ENCODE measurements around the gene JMJD1C.

The JMJD1C gene

GRCh38 chr10:63384001-63384400, 81.8 kb downstream of the JMJD1C start:
- TF ChIP-seq GATA2 (IDR thresholded peaks at IDR 0.05; ENCODE audit: low read depth, low read length) (no peak), GATA3 (IDR thresholded peaks at IDR 0.05; ENCODE audit: low read depth, low read length) (no peak)

- TF ChIP-seq GATA3 (IDR thresholded peaks at IDR 0.05; ENCODE audit: low read depth, low read length): no peak
- TF ChIP-seq GATA2 (IDR thresholded peaks at IDR 0.05; ENCODE audit: low read depth, low read length): no peak
Measured at GRCh38 chr10:63383141-63383540, 82.6 kb downstream of the JMJD1C start.

- no peak for TF ChIP-seq GATA2 (IDR thresholded peaks at IDR 0.05; ENCODE audit: low read depth, low read length)
- no peak for TF ChIP-seq GATA3 (IDR thresholded peaks at IDR 0.05; ENCODE audit: low read depth, low read length)
Measured at GRCh38 chr10:63382066-63382465, 83.7 kb downstream of the JMJD1C start.

GRCh38 chr10:63376560-63377304, 89.0 kb downstream of the JMJD1C start:
- TF ChIP-seq GATA3 (IDR thresholded peaks at IDR 0.05; ENCODE audit: low read depth, low read length) (no peak), GATA2 (IDR thresholded peaks at IDR 0.05; ENCODE audit: low read depth, low read length) (no peak)

- TF ChIP-seq GATA3 (IDR thresholded peaks at IDR 0.05; ENCODE audit: low read depth, low read length) (no peak), GATA2 (IDR thresholded peaks at IDR 0.05; ENCODE audit: low read depth, low read length) (no peak)
Measured at GRCh38 chr10:63375859-63376258, 89.9 kb downstream of the JMJD1C start.

- TF ChIP-seq GATA2 (IDR thresholded peaks at IDR 0.05; ENCODE audit: low read depth, low read length) (no peak), GATA3 (IDR thresholded peaks at IDR 0.05; ENCODE audit: low read depth, low read length) (no peak)
Measured at GRCh38 chr10:63375458-63375857, 90.3 kb downstream of the JMJD1C start.

- no peak for TF ChIP-seq GATA2 (IDR thresholded peaks at IDR 0.05; ENCODE audit: low read depth, low read length)
- TF ChIP-seq GATA3 (IDR thresholded peaks at IDR 0.05; ENCODE audit: low read depth, low read length): no peak
Measured at GRCh38 chr10:63374991-63375390, 90.8 kb downstream of the JMJD1C start.

- TF ChIP-seq GATA3 (IDR thresholded peaks at IDR 0.05; ENCODE audit: low read depth, low read length) (no peak), GATA2 (IDR thresholded peaks at IDR 0.05; ENCODE audit: low read depth, low read length) (no peak)
Measured at GRCh38 chr10:63373176-63373575, 92.6 kb downstream of the JMJD1C start.

- TF ChIP-seq GATA2 (IDR thresholded peaks at IDR 0.05; ENCODE audit: low read depth, low read length): no peak
Measured at GRCh38 chr10:63369711-63370110, 96.1 kb downstream of the JMJD1C start.

GRCh38 chr10:63368365-63368764, 97.4 kb downstream of the JMJD1C start:
- TF ChIP-seq GATA3 (IDR thresholded peaks at IDR 0.05; ENCODE audit: low read depth, low read length): no peak
- no peak for TF ChIP-seq GATA2 (IDR thresholded peaks at IDR 0.05; ENCODE audit: low read depth, low read length)

- TF ChIP-seq GATA3 (IDR thresholded peaks at IDR 0.05; ENCODE audit: low read depth, low read length): no peak
- no peak for TF ChIP-seq GATA2 (IDR thresholded peaks at IDR 0.05; ENCODE audit: low read depth, low read length)
Measured at GRCh38 chr10:63366933-63367332, 98.8 kb downstream of the JMJD1C start.

GRCh38 chr10:63365976-63366765, 99.6 kb downstream of the JMJD1C start:
- TF ChIP-seq GATA2 (IDR thresholded peaks at IDR 0.05; ENCODE audit: low read depth, low read length) (no peak), GATA3 (IDR thresholded peaks at IDR 0.05; ENCODE audit: low read depth, low read length) (no peak)

- TF ChIP-seq GATA3 (IDR thresholded peaks at IDR 0.05; ENCODE audit: low read depth, low read length) (no peak), GATA2 (IDR thresholded peaks at IDR 0.05; ENCODE audit: low read depth, low read length) (no peak)
Measured at GRCh38 chr10:63364918-63365317, 100.9 kb downstream of the JMJD1C start.

GRCh38 chr10:63363951-63364350, 101.8 kb downstream of the JMJD1C start:
- TF ChIP-seq GATA3 (IDR thresholded peaks at IDR 0.05; ENCODE audit: low read depth, low read length): no peak
- no peak for TF ChIP-seq GATA2 (IDR thresholded peaks at IDR 0.05; ENCODE audit: low read depth, low read length)

GRCh38 chr10:63355682-63356081, 110.1 kb downstream of the JMJD1C start:
- TF ChIP-seq GATA2 (IDR thresholded peaks at IDR 0.05; ENCODE audit: low read depth, low read length) (no peak), GATA3 (IDR thresholded peaks at IDR 0.05; ENCODE audit: low read depth, low read length) (no peak)

Data from SH-SY5Y (cell line).